Measurements from ENCODE around the gene CS. TPM values are rescaled to one million over a fixed set of nuclear protein-coding genes. Genes with fewer than 3 reads are reported as not detected.

Gene CS
- total and polyA plus RNA-seq, 9 donors: 48.9 to 237 (median 137) TPM

- H3K27ac ChIP-seq: no peak overlapping the region
- H3K4me1 ChIP-seq (ENCODE audit: insufficient read depth): no peaks in the 10 kb centered on the region
- no peaks in the 10 kb centered on the region for H3K36me3 ChIP-seq
- no peak for TF ChIP-seq CTCF (IDR thresholded peaks at IDR 0.05)
- TF ChIP-seq EP300 (IDR thresholded peaks at IDR 0.05): no peak
- no peak for TF ChIP-seq POLR2A (IDR thresholded peaks at IDR 0.05)
- no peaks in the 10 kb centered on the region for H3K9me3 ChIP-seq
- DNase-seq: no peak
- H3K27me3 ChIP-seq: no peaks in the 10 kb centered on the region
- no peak overlapping the region for H3K4me3 ChIP-seq
- 61 to 66% (median 65%) methylated on average over 8 of the region's 8 CpGs for WGBS, 3 donors
- intact Hi-C loops (cut with DNase I): loop anchor here in 1 of 4 donors (5.0 kb wide), 1 partner anchor 38 kb away; no protein-coding TSS in a partner anchor
These were observed 69.5 kb downstream of the CS start for GRCh38 chr12:56230432-56231183.

DNA sequence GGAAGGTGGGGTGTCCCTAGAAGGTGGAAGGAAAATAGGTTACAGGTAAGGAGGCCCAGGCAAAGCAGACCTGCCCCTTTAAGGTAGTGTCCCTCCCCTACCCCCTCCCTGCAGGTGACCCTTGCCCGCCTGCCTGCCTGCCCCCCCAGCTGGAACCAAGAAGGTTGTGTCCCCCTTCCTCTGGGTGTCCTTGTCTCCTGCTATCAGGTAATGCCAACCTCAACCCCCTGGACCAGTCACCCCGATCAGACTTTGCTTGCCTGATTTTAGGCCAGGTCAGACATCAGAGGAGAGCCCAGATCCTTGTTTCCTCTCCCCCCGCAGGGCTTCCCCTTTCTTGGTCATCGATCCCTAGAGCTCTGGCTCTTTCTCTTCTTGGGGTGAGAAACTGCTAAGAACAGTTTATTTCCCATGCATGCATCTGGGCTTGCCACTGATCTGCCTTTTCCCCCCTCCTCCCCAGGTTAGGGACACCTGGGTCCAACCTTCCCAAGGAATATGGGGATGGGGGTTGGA, 70.2 kb downstream of the CS start, which contains the start of gene SLC39A5:
Gene SLC39A5, plus strand, starts transcription at position 136 of the 516 bp plus-strand sequence. CDS start 1,224 bp downstream, outside the sequence.
- no peak within 1 kb of the TSS for H3K4me3 ChIP-seq
- intact Hi-C loops (cut with DNase I): loop anchor here in 3 of 4 donors (5.0 to 10.0 kb wide), 2 partner anchors 38 to 105 kb away; partner anchors contain the start of gene ESYT1 (in 2 of the 3)
- no peaks in the 10 kb centered on the region for H3K36me3 ChIP-seq
- H3K27ac ChIP-seq: no peak within 1 kb of the TSS
- WGBS, 3 donors: 63 to 78% (median 71%) methylated on average over 4 of the region's 4 CpGs
- TF ChIP-seq EP300 (IDR thresholded peaks at IDR 0.05) (no peak), POLR2A (IDR thresholded peaks at IDR 0.05) (no peak), CTCF (IDR thresholded peaks at IDR 0.05) (no peak)
- H3K4me1 ChIP-seq (ENCODE audit: insufficient read depth): no peaks in the 10 kb centered on the region
- H3K27me3 ChIP-seq: no peaks in the 10 kb centered on the region
- no peak for DNase-seq
- H3K9me3 ChIP-seq: no peaks in the 10 kb centered on the region

DNA sequence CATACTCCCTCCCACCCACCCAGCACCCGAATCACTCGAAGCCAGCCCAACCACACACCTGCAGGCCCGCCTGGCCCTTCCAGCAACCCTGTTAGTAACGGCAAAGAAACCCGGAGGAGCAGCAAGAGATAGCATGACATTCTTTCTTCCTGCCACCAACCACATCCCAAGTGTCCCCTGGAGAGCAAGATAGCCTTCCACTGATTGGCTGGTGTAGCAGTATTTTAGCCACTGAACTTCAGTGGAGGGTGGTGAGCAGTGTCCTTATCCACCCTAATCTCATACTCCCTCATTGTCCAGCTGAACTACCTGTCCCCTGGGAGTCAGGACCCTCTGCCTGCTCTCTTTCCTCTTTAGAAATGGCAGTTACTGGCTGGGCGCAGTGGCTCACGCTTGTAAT, 71.0 kb downstream of the CS start:
- H3K4me3 ChIP-seq: no peak overlapping the region
- no peak overlapping the region for H3K27ac ChIP-seq
- no peak for DNase-seq
- 73 to 84% (median 76%) methylated on average over 7 of the region's 7 CpGs for WGBS, 3 donors
- no peaks in the 10 kb centered on the region for H3K9me3 ChIP-seq
- intact Hi-C loops (cut with DNase I): loop anchor here in 2 of 4 donors (5.0 to 10.0 kb wide), 2 partner anchors 37 to 104 kb away; partner anchors contain the start of gene ESYT1 (in 2 of the 2)
- no peaks in the 10 kb centered on the region for H3K27me3 ChIP-seq
- H3K36me3 ChIP-seq: no peaks in the 10 kb centered on the region
- H3K4me1 ChIP-seq (ENCODE audit: insufficient read depth): peaks cover 1% of the 10 kb centered on the region
- TF ChIP-seq CTCF (IDR thresholded peaks at IDR 0.05) (no peak), EP300 (IDR thresholded peaks at IDR 0.05) (no peak), POLR2A (IDR thresholded peaks at IDR 0.05) (no peak)

DNA sequence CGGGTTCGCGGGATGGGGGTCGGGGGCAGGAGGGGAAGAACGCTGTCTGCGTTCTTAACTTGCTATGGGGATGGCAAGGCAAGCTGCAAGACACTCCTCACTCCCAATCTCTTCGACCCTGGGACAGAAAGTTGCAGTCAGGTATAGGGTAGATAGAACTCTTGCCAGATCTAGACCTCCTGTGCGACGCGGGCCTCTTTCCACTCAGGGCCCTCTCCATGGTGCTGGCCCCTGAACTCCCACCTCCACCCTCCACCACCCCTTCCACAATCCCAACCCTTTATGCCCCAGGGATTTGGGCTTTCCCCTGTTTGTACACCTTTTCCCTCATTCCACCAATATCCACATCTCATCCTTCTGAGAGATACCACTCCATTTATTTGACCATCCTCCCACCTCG, 75.2 kb downstream of the CS start:
- H3K9me3 ChIP-seq: no peaks in the 10 kb centered on the region
- H3K27me3 ChIP-seq: no peaks in the 10 kb centered on the region
- 58 to 76% (median 61%) methylated on average over 11 of the region's 11 CpGs for WGBS, 3 donors
- intact Hi-C loops (cut with DNase I): loop anchor here (2.0 to 10.0 kb wide), 4 partner anchors 33 to 106 kb away; partner anchors contain the start of genes ESYT1 (in 2 of the 4), MYL6 (in 1 of the 4) and ZC3H10 (in 1 of the 4)
- H3K4me3 ChIP-seq: peak overlapping the region; percentile 68
- peaks cover 5% of the 10 kb centered on the region for H3K4me1 ChIP-seq (ENCODE audit: insufficient read depth)
- no peaks in the 10 kb centered on the region for H3K36me3 ChIP-seq
- peak overlapping the region; percentile 73 to 75 for H3K27ac ChIP-seq
- DNase-seq: no peak
- no peak for TF ChIP-seq CTCF (IDR thresholded peaks at IDR 0.05)
- TF ChIP-seq POLR2A (IDR thresholded peaks at IDR 0.05): no peak
- no peak for TF ChIP-seq EP300 (IDR thresholded peaks at IDR 0.05)
